CD4-positive, alpha-beta T cell treated with Interleukin-6 for 4 hours (primary cell): Measurements from ENCODE around the gene CACNA1C.

ENCODE experiments used
- DNase-seq: peaks from one replicate; pipeline ENCODE4 v3.0.0-alpha.2; 2020; ENCODE audit warnings: mixed read lengths

CACNA1C gene

GRCh38 chr12:2498964-2499500, 446.2 kb downstream of the CACNA1C start:
- DNase-seq = no peak

GRCh38 chr12:2501464-2502191, 448.8 kb downstream of the CACNA1C start:
- DNase-seq = no peak

- DNase-seq = no peak
Measured at GRCh38 chr12:2503036-2503435, 450.2 kb downstream of the CACNA1C start.

- DNase-seq = no peak
Measured at GRCh38 chr12:2503762-2504161, 451.0 kb downstream of the CACNA1C start.

- no peak for DNase-seq
Measured at GRCh38 chr12:2504577-2504976, 451.8 kb downstream of the CACNA1C start.

GRCh38 chr12:2507814-2508213, 455.0 kb downstream of the CACNA1C start:
- no peak for DNase-seq

GRCh38 chr12:2509137-2509536, 456.4 kb downstream of the CACNA1C start:
- DNase-seq = no peak

GRCh38 chr12:2510045-2510444, 457.3 kb downstream of the CACNA1C start:
- DNase-seq = no peak

GRCh38 chr12:2513141-2514037, 460.6 kb downstream of the CACNA1C start:
- DNase-seq = no peak

GRCh38 chr12:2514038-2514340, 461.2 kb downstream of the CACNA1C start:
- DNase-seq = no peak

GRCh38 chr12:2520722-2521246, 468.0 kb downstream of the CACNA1C start:
- DNase-seq = no peak

- DNase-seq = no peak
Measured at GRCh38 chr12:2523317-2523716, 470.5 kb downstream of the CACNA1C start.

- no peak for DNase-seq
Measured at GRCh38 chr12:2523844-2524243, 471.1 kb downstream of the CACNA1C start.

GRCh38 chr12:2526371-2526770, 473.6 kb downstream of the CACNA1C start:
- no peak for DNase-seq

- DNase-seq = no peak
Measured at GRCh38 chr12:2528001-2528400, 475.2 kb downstream of the CACNA1C start.

- DNase-seq = no peak
Measured at GRCh38 chr12:2529807-2530206, 477.0 kb downstream of the CACNA1C start.

- no peak for DNase-seq
Measured at GRCh38 chr12:2531371-2531770, 478.6 kb downstream of the CACNA1C start.

GRCh38 chr12:2533036-2533435, 480.2 kb downstream of the CACNA1C start:
- no peak for DNase-seq

- no peak for DNase-seq
Measured at GRCh38 chr12:2535583-2536204, 482.9 kb downstream of the CACNA1C start.

GRCh38 chr12:2536724-2537123, 483.9 kb downstream of the CACNA1C start:
- DNase-seq = no peak

- DNase-seq = no peak
Measured at GRCh38 chr12:2537868-2538541, 485.2 kb downstream of the CACNA1C start.

GRCh38 chr12:2539938-2540337, 487.2 kb downstream of the CACNA1C start:
- DNase-seq = no peak

GRCh38 chr12:2540535-2540941, 487.8 kb downstream of the CACNA1C start:
- DNase-seq = no peak
